HepG2 (cell line): Measurements from ENCODE around the gene HEXIM1.

Experiments
- ZBTB20 ChIP-seq: sonication (generic); formaldehyde crosslinking; IDR thresholded peaks from 2 replicates; pipeline ENCODE4 v1.8.1; 2023; ENCODE audit warnings: missing genetic modification reagents, low read depth, mild to moderate bottlenecking, borderline replicate concordance
- ZNF558 ChIP-seq: sonication (generic); formaldehyde crosslinking; IDR thresholded peaks from 2 replicates; pipeline ENCODE4 v1.9.0; 2022; ENCODE audit warnings: mild to moderate bottlenecking, missing genetic modification reagents, borderline replicate concordance

DNA sequence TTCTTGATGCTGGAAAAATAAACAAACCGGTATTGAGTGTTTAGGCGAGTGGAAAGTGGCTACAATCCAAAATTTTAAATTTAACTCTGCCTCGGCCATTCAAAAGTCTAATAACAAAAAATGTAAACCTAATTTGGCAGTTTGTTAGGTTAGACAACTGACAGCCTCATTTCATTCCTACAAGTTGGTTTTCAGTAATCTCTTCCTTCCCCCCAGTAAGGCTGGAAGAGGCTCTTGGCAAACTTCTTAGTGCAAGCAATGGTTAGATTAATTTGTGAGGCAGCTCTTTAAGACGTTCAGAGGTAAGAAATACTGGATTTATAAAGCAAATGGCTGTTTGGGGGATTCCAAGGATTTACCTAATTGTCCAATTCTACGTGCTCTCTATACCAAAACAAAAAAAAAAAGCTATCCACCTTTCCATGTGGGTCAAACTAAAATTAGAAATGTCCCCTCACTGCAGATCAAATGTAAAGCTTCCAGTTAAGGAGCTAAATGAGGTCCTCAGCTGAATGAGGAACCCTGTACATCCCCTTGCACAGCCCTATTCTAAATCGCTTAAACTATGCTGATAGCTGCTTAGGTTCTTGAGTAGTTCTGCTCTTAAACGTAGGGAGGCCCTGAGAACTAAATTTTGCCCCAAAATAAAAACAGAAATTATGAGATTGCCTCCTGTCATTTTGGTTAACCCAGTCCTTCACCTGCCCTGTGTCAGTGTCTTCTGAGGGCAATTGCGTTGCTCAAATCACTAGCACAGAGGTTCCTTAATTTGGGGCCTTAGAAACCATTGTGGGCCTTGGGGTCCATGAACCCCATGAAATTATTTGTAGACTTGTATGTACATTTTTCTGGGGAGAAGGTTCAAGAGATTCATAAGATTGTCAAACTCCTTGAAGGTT lies 2.9 kb downstream of the HEXIM1 start:
- TF ChIP-seq ZBTB20 (CRISPR knock-in tag) (no peak), ZNF558 (no peak)
